Measurements from ENCODE around the gene NAA20.

- TF ChIP-seq CTCF (IDR thresholded peaks at IDR 0.05; ENCODE audit: low read depth, low read length, missing input control) (no peak), MAX (IDR thresholded peaks at IDR 0.05) (no peak), GABPA (IDR thresholded peaks at IDR 0.05 in 1 of 2, conservative IDR thresholded peaks at IDR 0.05 in 1 of 2) (no peak), SP1 (IDR thresholded peaks at IDR 0.05) (no peak), JUND (IDR thresholded peaks at IDR 0.05) (no peak), REST (IDR thresholded peaks at IDR 0.05) (no peak), RXRA (IDR thresholded peaks at IDR 0.05) (no peak), YY1 (IDR thresholded peaks at IDR 0.05) (no peak), FOXA1 (IDR thresholded peaks at IDR 0.05) (no peak), ZBTB33 (IDR thresholded peaks at IDR 0.05) (no peak), HNF4A (conservative IDR thresholded peaks at IDR 0.05) (no peak), EGR1 (IDR thresholded peaks at IDR 0.05; ENCODE audit: low read depth in 2 of 2) (no peak)
These were observed 26.3 kb upstream of the NAA20 start for GRCh38 chr20:19990850-19991249.

Measured in liver (tissue), 3 donors.